Brain microvascular endothelial cell (primary cell): ENCODE data around the gene SPC25.
A peak's percentile ranks its signal among the peaks of the same experiment; 100 is the strongest.

Experiments
- DNase-seq: peaks from one replicate; pipeline ENCODE4 v3.0.0-alpha.2; 2020
- H3K27ac ChIP-seq: fragments of 250-450 bp; sonication (Bioruptor Pico); 2 replicates; pipeline ENCODE4 v1.5.1; 2020; ENCODE audit warnings: mild to moderate bottlenecking, moderate library complexity
- H3K27me3 ChIP-seq: fragments of 250-450 bp; sonication (Bioruptor Pico); replicated peaks from 2 replicates; pipeline ENCODE4 v1.5.1; 2020; ENCODE audit warnings: mild to moderate bottlenecking
- H3K36me3 ChIP-seq: fragments of 250-450 bp; sonication (Bioruptor Pico); replicated peaks from 2 replicates; pipeline ENCODE4 v1.5.1; 2020; ENCODE audit warnings: mild to moderate bottlenecking
- H3K4me3 ChIP-seq: 2 replicates; pipeline ENCODE4 v1.5.1; 2011; ENCODE audit warnings: low read depth, mild to moderate bottlenecking, control low read depth, low read length, moderate library complexity
- in situ Hi-C: cut with HindIII; loops from 2 replicates; pipeline ENCODE4 v1.10.0; 2017; ENCODE audit warnings: low sequenced_read_pairs, low pct_ligation_motif_present
- TF ChIP-seq, protein P1 (sequence below): IDR thresholded peaks from 2 replicates; pipeline ENCODE4 v1.5.1; 2011; ENCODE audit warnings: low read depth, mild to moderate bottlenecking, moderate library complexity, low read length, control low read depth, inconsistent platforms; ENCODE audit errors: missing control alignments

The SPC25 gene

DNA sequence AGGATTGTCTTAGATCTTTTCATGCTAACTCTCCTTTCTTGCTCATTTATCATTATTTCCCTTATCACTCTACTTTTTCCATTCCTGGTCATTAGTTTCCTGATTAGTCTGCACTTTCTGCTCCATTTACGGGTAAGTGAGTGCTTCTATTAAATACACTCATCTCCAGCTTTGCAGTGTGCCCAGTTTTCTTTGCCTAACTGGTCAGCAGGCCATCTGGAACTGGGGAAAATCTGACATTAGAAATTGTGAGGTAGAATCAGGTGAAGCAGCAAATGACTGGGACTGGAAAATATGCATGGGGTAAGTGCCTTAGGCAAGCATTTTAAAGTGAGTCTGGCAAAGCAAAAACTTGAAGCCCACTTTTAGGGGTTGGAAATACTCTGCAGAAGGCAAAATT, 40.0 kb upstream of the SPC25 start:
- Histone ChIP-seq H3K27me3 (no peaks in the 10 kb centered on the region), H3K27ac (no peak overlapping the region), H3K4me3 (no peak overlapping the region), H3K36me3 (no peaks in the 10 kb centered on the region)
- TF ChIP-seq, protein P1, sequence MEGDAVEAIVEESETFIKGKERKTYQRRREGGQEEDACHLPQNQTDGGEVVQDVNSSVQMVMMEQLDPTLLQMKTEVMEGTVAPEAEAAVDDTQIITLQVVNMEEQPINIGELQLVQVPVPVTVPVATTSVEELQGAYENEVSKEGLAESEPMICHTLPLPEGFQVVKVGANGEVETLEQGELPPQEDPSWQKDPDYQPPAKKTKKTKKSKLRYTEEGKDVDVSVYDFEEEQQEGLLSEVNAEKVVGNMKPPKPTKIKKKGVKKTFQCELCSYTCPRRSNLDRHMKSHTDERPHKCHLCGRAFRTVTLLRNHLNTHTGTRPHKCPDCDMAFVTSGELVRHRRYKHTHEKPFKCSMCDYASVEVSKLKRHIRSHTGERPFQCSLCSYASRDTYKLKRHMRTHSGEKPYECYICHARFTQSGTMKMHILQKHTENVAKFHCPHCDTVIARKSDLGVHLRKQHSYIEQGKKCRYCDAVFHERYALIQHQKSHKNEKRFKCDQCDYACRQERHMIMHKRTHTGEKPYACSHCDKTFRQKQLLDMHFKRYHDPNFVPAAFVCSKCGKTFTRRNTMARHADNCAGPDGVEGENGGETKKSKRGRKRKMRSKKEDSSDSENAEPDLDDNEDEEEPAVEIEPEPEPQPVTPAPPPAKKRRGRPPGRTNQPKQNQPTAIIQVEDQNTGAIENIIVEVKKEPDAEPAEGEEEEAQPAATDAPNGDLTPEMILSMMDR, result no peak
- no peak for DNase-seq
- in situ Hi-C loops, result no loop called here

DNA sequence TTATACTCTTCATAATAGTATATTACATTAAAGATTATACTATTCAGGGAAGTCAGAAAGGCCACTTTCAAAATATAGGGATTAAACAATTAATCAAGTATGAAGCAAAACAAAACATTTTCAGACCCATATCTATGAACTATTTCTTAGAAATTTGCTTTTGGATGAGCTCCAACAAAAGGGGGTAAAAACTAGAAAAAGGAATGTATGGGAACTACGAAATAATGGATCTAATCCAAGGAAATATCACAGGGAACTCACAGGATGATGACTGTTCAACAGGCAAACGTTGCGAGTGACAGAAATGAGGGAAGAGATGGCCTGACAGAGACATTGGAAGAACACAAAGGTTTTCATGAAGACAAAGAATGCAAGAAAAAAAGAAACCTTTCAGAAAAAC, 38.8 kb upstream of the SPC25 start:
- in situ Hi-C loops, result no loop called here
- Histone ChIP-seq H3K27ac (no peak overlapping the region), H3K4me3 (no peak overlapping the region), H3K27me3 (no peaks in the 10 kb centered on the region), H3K36me3 (no peaks in the 10 kb centered on the region)
- DNase-seq, result peak; percentile 24
- TF ChIP-seq, protein P1, result no peak

DNA sequence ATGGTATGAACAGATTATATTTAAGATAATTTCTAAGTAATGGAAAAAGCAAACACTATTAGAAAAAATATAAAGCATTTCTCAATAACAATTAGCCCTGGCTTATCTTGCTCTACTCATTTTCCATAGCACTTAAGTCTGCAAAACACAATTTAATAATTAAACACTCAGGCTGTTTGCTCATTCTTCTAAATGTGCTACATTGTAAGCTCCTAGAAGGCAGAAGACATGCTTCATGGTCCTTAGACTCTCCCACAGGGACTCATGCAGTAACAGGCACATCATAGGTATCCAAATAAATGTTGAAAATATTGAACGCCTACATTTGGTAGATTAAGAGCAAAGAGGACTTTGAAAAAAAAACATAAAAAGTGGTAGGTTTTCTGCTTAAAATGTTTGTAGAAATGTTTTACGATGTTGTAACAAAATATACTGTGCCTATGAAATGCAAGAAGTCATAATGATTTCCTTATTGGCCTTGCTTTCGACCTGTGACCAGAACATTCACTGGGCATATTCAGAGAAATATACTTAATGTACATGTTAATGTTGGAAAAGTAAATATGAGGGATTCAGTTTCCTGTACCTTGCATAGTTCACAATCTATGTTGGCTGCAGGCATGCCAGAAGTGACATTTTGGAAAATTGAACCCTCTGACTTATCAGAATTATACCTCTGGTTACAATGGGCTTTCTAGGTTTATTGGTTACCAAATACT, 38.0 kb upstream of the SPC25 start:
- Histone ChIP-seq H3K27me3 (no peaks in the 10 kb centered on the region), H3K4me3 (no peak overlapping the region), H3K36me3 (no peaks in the 10 kb centered on the region), H3K27ac (no peak overlapping the region)
- in situ Hi-C loops, result no loop called here
- no peak for DNase-seq
- TF ChIP-seq, protein P1, result no peak

DNA sequence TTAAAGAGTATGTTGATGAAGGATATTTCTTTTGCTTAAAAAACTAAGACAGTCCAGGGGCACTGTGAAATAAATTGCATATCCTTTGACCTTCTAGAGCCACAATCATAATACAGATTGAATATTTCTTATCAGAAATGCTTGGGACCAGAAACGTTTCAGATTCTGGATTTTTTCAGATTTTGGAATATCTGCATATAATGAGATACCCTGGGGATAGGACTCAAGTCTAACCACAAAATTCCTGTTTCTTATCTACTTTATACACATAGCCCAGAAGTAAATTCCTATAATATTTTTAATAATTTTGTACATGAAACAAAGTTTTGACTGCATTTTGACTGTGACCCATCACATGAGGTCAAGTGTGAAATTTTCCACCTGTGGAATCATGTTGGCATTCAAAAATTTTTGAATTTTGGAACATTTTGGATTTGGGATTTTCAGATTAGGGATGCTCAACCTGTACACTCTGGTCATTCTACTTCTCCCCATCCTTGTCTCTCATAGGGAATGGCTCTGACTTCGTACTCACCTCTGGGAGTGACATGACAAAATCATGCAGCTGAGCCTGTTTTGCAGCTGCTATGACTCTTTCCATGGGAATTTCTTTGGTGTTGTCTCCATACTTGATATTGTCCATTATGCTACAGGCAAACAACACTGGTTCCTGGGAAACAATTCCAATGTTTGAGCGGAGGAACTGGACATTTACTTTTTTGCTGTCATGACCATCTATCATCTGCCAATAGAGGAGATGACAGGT, 36.6 kb upstream of the SPC25 start:
- H3K4me3 ChIP-seq, result no peak overlapping the region
- no peak for DNase-seq
- H3K36me3 ChIP-seq, result no peaks in the 10 kb centered on the region
- no peaks in the 10 kb centered on the region for H3K27me3 ChIP-seq
- TF ChIP-seq, protein P1, result no peak
- no peak overlapping the region for H3K27ac ChIP-seq
- in situ Hi-C loops, result no loop called here

DNA sequence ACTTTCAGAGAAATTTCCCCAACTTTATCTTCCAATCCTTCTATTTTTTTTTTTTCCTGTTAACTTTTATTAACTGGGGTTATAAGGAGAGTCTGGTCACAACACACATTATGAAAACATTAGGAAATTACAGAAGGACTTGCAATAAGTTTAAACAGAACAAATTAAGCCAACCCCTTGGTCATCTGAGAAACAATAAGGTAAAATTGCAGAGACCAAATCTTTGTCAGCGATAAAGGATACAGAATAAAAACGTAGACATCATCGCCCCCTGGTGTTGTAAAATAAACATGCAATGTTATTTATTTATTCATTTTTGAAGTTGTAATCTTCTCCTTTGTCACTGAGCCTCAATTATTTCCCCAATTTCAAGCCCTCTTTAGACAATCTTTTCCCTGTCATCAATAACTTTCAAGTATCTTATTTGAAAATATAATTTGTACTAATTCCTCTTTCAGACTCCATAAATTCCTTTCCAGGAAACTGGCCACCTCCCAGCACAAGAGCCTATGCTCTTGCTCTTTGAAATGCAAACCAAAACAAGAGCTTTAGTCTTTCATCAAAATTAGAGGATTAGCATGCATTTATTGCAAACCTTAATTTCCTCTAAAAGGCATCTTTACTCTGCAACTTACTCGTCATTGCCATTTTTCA, 30.4 kb upstream of the SPC25 start:
- no peaks in the 10 kb centered on the region for H3K27me3 ChIP-seq
- H3K4me3 ChIP-seq, result no peak overlapping the region
- no peaks in the 10 kb centered on the region for H3K36me3 ChIP-seq
- no peak overlapping the region for H3K27ac ChIP-seq
- in situ Hi-C loops, result no loop called here
- TF ChIP-seq, protein P1, result peak; percentile 35
- no peak for DNase-seq
